HG02798 (cell line): ENCODE results near the gene SLC38A11.
"Not testable (repeated sequence)": the region's sequence is repeated elsewhere in the genome, so short reads cannot be mapped to it uniquely, and the experiment has no call there.

ENCODE experiments used
- ATAC-seq: cut with Tn5 transposase; IDR thresholded peaks from one replicate; pipeline ENCODE4 v1.9.1; 2021; ENCODE audit warnings: mild to moderate bottlenecking; ENCODE audit not compliant: unreplicated experiment, poor library complexity

Gene SLC38A11

DNA sequence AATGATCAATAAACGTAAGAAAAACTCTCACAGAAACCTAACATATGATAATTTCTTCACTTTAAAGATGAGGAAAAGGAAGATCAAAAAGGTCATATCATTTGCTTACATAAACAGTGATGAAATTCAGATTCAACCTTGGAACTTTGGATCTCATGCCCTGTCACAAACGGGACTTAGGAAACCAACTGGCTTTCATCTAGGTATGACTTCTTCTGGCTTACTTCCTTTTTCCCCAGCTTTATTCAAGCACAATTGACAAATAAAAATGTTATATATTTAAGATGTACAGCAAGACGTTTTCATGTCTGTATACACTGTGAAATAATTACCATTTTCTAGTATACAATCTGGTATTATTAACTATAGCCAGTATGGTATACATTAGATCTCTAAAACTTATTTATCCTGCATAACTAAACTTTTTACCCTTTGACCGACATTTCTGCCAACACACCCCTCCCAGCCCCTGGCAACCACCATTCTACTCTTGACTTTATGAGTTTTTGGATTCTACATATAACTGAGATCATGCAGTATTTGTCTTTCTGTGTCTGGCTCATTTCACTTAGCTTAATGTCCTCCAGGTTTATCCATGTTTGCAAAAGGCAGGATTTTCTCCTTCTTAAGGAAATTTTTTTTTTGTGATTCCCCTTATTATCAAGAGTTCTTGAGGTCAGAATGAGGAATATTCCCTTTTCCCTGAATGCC is 67.7 kb downstream of the SLC38A11 start:
- ATAC-seq = no peak

- ATAC-seq = no peak
Measured at GRCh38 chr2:164882276-164882675, 73.0 kb downstream of the SLC38A11 start.

DNA sequence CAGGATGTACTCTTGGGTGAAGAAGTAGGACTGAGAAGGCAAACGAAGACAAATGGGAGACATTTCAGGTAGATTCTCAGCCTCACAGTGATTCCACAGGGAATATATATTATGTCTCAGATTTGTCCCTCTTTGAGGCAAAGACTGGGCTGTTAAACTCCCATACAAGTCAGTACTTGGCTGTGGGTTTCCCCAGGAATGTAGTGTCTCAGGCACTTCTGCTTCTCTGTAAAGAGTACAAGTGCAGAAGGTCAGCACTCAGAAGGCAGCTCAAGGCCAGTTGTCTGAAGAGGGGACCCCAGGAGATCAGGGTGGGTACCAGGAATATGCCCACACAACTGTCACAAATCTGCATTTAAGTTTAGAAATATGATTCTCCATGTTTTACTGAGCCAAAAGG is 73.8 kb downstream of the SLC38A11 start:
- no peak for ATAC-seq

GRCh38 chr2:164879901-164880535 is 75.3 kb downstream of the SLC38A11 start:
- no peak for ATAC-seq

DNA sequence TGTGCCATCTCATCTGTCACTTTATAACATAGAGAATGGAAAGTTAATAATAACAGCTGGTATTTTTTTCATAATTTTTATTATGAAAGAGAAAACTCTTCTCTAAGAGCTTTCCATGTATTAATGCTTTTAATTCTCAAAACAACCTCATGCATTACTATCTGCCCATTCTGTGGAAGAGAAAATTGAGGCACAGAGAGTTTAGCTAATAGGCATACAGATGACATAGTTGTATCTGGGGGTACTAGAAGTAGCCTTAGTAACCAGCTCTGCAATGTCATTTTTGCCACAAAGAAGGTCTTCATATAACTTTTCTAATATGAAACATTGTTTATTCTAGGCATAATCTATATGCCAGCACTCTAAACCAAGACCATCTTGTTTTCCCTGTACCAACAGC is 77.4 kb downstream of the SLC38A11 start:
- no peak for ATAC-seq

- ATAC-seq = no peak
Measured at GRCh38 chr2:164877169-164877568, 78.2 kb downstream of the SLC38A11 start.

- ATAC-seq = no peak
Measured at GRCh38 chr2:164875334-164876205, 79.8 kb downstream of the SLC38A11 start.

DNA sequence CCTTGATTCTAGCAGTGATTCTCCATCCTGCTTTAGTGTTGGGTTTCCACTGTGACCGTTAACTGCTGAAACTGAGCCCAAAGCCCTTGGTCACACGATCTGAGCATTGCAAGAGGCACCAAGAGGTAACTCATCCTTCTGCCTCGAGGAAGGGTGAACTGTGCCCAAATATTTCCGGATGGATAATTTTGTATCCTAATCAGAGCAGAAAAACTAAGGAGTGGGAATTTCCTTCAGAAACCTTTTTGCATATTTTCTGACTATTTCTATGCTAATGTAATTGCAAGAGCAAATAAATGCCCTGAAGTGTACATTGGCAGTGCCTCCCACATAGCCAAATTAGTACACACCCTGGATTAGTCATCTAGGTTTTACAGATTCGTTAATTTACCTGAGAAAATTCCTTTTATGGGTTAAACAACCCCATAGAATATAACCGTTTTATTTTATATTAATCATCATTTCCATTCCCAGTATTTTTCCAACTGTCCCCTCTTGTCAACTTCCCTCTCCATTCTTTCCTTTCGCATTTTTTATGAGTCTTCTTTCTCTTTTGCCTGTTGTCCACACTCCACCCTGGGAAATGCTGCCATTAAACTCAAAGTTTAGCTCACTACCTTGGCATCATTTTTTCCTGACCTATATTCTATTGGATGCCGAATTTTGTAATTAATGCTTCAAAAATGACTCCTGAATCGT is 82.0 kb downstream of the SLC38A11 start:
- no peak for ATAC-seq

- ATAC-seq = no peak
Measured at GRCh38 chr2:164871404-164871803, 83.9 kb downstream of the SLC38A11 start.

DNA sequence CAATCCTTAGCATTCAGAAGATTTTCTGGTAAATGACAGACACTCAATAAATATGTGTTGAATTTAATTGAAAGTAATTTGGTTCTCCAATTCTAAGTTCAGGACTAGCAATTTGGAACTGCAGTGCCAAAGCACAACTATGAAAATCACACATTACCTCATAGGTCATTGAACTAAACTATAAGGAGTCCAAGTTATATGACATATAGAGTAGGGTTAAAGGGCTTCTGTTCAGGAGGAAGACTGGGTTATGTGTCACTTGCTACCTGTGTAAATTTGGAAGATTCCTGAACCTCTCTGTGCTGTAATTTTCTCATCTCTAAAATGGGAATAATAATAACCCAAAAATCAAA is 85.9 kb downstream of the SLC38A11 start:
- no peak for ATAC-seq

- ATAC-seq = no peak
Measured at GRCh38 chr2:164868563-164869419, 86.5 kb downstream of the SLC38A11 start.

- ATAC-seq = no peak
Measured at GRCh38 chr2:164867779-164868397, 87.4 kb downstream of the SLC38A11 start.

GRCh38 chr2:164866381-164866780 is 88.9 kb downstream of the SLC38A11 start:
- ATAC-seq = not testable (repeated sequence)

- ATAC-seq = no peak
Measured at GRCh38 chr2:164860694-164861042, 94.7 kb downstream of the SLC38A11 start.

DNA sequence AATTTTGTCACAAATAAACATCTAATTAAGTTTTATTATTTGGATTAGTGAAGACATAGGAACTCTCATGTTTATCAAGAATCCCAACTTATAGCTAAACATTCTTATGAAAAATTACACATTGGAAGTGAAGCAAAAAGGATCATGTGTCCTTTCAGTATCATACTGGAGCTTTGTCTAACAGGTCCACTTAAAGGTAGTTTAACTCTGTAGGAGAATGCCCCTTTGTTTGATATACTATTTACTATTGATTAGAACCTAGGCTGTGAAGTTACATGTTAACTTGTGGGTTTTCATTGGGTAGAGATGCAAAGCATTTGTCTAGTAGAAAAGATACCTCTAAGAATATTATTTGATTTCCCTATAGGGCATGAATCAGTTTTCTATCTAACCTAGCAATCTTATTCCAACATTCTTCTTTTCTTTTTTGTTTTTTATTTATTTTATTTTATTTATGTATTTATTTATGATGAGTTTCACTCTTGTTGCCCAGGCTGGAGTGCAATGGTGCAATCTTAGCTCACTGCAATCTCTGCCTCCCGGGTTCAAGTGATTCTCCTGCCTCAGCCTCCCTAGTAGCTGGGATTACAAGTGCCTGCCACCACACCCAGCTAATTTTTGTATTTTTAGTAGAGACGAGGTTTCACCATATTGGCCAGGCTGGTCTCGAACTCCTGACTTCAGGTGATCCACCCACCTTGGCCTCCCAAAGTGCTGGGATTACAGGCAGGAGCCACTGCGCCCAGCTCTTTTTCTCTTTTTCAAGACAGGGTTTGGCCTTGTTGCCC is 95.2 kb downstream of the SLC38A11 start:
- ATAC-seq = not testable (repeated sequence)

GRCh38 chr2:164859251-164859818 is 96.0 kb downstream of the SLC38A11 start:
- ATAC-seq = no peak

GRCh38 chr2:164852086-164852485 is 103.2 kb downstream of the SLC38A11 start:
- no peak for ATAC-seq

DNA sequence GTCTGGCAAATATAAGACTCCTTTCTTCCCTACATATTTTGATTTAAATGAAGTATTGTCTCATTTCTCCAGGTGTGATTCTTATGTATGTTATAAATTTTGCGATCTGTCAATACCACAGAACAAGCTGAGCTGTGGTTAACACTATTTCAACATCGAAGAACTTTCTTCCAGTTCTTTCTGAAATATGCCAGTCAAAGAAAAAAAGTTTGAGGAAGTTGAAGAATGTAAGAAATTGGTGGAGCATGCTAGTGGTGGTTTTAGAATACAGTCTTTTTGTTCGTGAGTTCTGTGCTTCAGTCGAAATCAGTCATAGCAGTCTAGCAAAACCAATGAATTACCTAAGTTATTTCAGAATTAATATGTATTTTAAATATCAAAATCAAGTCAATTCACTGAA is 105.1 kb downstream of the SLC38A11 start:
- no peak for ATAC-seq
